HG02678 (cell line): ENCODE measurements around the gene ADGRF4.

Source experiments
- ATAC-seq: cut with Tn5 transposase; IDR thresholded peaks from one replicate; pipeline ENCODE4 v1.9.1; 2021; ENCODE audit warnings: mild to moderate bottlenecking, moderate library complexity; ENCODE audit not compliant: unreplicated experiment

ADGRF4 gene

GRCh38 chr6:47681201-47681990 is 17.0 kb upstream of the ADGRF4 start:
- ATAC-seq, result no peak

- ATAC-seq, result no peak
Measured at GRCh38 chr6:47686411-47686810, 12.0 kb upstream of the ADGRF4 start.

GRCh38 chr6:47687432-47687831 is 10.9 kb upstream of the ADGRF4 start:
- no peak for ATAC-seq

- ATAC-seq, result no peak
Measured at GRCh38 chr6:47690214-47690613, 8.2 kb upstream of the ADGRF4 start.

GRCh38 chr6:47690791-47691190 is 7.6 kb upstream of the ADGRF4 start:
- no peak for ATAC-seq

- ATAC-seq, result no peak
Measured at GRCh38 chr6:47697925-47698324, 455 bp upstream of the ADGRF4 start.

GRCh38 chr6:47700053-47700452 is 1.7 kb downstream of the ADGRF4 start:
- no peak for ATAC-seq

- ATAC-seq, result no peak
Measured at GRCh38 chr6:47700596-47700995, 2.2 kb downstream of the ADGRF4 start.

GRCh38 chr6:47701363-47701762 is 3.0 kb downstream of the ADGRF4 start:
- peak; percentile 90 for ATAC-seq

GRCh38 chr6:47709160-47709559 is 10.8 kb downstream of the ADGRF4 start:
- ATAC-seq, result no peak

GRCh38 chr6:47710295-47710694 is 11.9 kb downstream of the ADGRF4 start:
- ATAC-seq, result no peak

GRCh38 chr6:47713200-47713599 is 14.8 kb downstream of the ADGRF4 start:
- no peak for ATAC-seq

- ATAC-seq, result no peak
Measured at GRCh38 chr6:47714802-47715201, 16.4 kb downstream of the ADGRF4 start.

- ATAC-seq, result peak; percentile 58
Measured at GRCh38 chr6:47715782-47716181, 17.4 kb downstream of the ADGRF4 start.

- peak; percentile 38 for ATAC-seq
Measured at GRCh38 chr6:47716207-47716606, 17.8 kb downstream of the ADGRF4 start.

GRCh38 chr6:47718571-47718970 is 20.2 kb downstream of the ADGRF4 start:
- ATAC-seq, result no peak

GRCh38 chr6:47721189-47721588 is 22.8 kb downstream of the ADGRF4 start:
- ATAC-seq, result no peak

GRCh38 chr6:47722194-47722593 is 23.8 kb downstream of the ADGRF4 start:
- peak; percentile 78 for ATAC-seq

- no peak for ATAC-seq
Measured at GRCh38 chr6:47724300-47724699, 25.9 kb downstream of the ADGRF4 start.

GRCh38 chr6:47727391-47727790 is 29.0 kb downstream of the ADGRF4 start:
- ATAC-seq, result no peak

- no peak for ATAC-seq
Measured at GRCh38 chr6:47729019-47729418, 30.6 kb downstream of the ADGRF4 start.

- ATAC-seq, result no peak
Measured at GRCh38 chr6:47729457-47729856, 31.1 kb downstream of the ADGRF4 start.
